Stimulated activated CD4-positive, alpha-beta T cell treated with anti-CD3 and anti-CD28 coated beads, Interleukin-1b, Interleukin-23, amount 100 ng/mL, for 24 hours (primary cell): ENCODE results near the gene FAM219B.

Experiments
- DNase-seq, 4 experiments: peaks; one replicate each; pipeline ENCODE4 v3.0.0-alpha.2; 2020; ENCODE audit warnings: low read depth in 4 of 4, low spot score in 1 of 4

Gene FAM219B

DNA sequence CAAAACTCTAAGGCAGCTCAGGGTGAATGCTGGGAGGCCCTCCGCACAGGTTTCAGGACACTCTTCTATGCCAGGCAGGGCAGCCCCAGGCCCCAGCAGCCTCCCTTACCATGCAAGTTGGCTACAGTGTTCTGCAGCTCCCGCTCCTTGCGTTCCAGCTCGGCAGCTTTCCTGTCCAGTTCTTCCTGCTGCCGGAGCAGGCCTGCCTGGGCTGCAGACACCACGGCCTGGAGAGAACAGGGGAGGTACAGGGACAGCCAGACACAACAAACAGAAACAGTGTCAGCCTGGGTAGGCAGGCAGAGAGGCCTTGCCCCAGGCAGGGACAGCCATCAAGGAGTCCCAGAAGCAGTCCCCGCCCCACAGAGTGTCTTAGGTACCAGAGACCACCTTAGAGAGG, 54.7 kb downstream of the FAM219B start:
- DNase-seq: no peak

DNA sequence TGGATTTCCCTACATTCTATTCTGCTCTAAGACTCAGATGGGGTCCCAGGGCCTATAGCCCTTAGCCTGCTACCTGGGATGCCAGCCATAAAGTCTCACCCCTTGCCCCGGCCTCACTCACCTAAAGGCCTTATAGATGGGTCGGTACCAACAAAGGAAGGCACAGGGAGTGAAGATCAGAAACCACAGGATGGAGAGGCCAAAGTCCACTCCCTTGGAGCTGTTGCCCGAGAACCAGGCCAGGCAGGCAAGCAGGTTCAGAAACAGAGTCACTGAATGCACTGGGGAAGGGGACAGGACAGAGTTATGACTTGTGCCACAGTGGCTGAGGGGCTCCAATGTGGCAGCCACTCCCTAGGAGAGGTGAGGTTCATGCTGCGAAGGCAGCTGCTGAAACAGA, 56.3 kb downstream of the FAM219B start:
- DNase-seq: no peak
